Right atrium auricular region (tissue), 2 donors: ENCODE data around the gene TMEM51. TPM values are rescaled to one million over a fixed set of nuclear protein-coding genes. Genes with fewer than 3 reads are reported as not detected.

Source experiments
- DNase-seq: peaks from one replicate; pipeline ENCODE4 v3.0.0-alpha.2; 2019; ENCODE audit warnings: low spot score
- H3K27ac ChIP-seq, 2 donors: fragments of 200-600 bp; sonication (generic); 1 replicate in 1 of 2; 2 replicates in 1 of 2; pipeline ENCODE4 v1.5.1; 2016 to 2019
- H3K27me3 ChIP-seq, 2 donors: fragments of 200-600 bp; sonication (generic); one replicate each; pipeline versions ENCODE4 v1.5.1 to v1.6.0; 2017 to 2019
- H3K36me3 ChIP-seq: fragments of 200-600 bp; sonication (generic); one replicate; pipeline ENCODE4 v1.5.1; 2016
- H3K4me1 ChIP-seq, 2 donors: fragments of 200-600 bp; sonication (generic); one replicate each; pipeline versions ENCODE4 v1.5.1 to v1.6.0; 2017 to 2019
- H3K4me3 ChIP-seq, 2 donors: fragments of 200-600 bp; sonication (generic); 1 replicate in 1 of 2; 2 replicates in 1 of 2; pipeline ENCODE4 v1.5.1; 2017 to 2019; ENCODE audit warnings: mild to moderate bottlenecking in 1 of 2, moderate library complexity in 1 of 2
- H3K9me3 ChIP-seq, 2 donors: fragments of 200-600 bp; sonication (generic); one replicate each; pipeline ENCODE4 v1.5.1; 2019
- CTCF ChIP-seq, 2 donors: fragments of 200-600 bp; sonication (generic); IDR thresholded peaks; one replicate each; pipeline ENCODE4 v1.5.1; 2019; ENCODE audit warnings: antibody characterized with exemption in 2 of 2
- total RNA-seq, 2 donors: library from RNA; depleted of rRNA; stranded (reverse); fragments of >200 nt; gene quantifications; one replicate each; pipeline ENCODE4 v1.1.0, GENCODE V29; 2016

The TMEM51 gene
- total RNA-seq, 2 donors from 2014 or later, result 3.2 to 6.6 TPM

- Histone ChIP-seq H3K4me1 (no peaks in the 10 kb centered on the region), H3K36me3 (no peaks in the 10 kb centered on the region), H3K9me3 (no peaks in the 10 kb centered on the region), H3K4me3 (no peak overlapping the region), H3K27ac (no peak overlapping the region), H3K27me3 (no peaks in the 10 kb centered on the region)
- no peak for DNase-seq
- TF ChIP-seq CTCF (IDR thresholded peaks at IDR 0.05), result no peak
These were observed 31.2 kb upstream of the TMEM51 start for GRCh38 chr1:15122331-15122730.

GRCh38 chr1:15123270-15123669, 30.3 kb upstream of the TMEM51 start:
- no peak for TF ChIP-seq CTCF (IDR thresholded peaks at IDR 0.05)
- H3K4me1 ChIP-seq, result no peaks in the 10 kb centered on the region
- no peak overlapping the region for H3K4me3 ChIP-seq
- no peaks in the 10 kb centered on the region for H3K27me3 ChIP-seq
- H3K36me3 ChIP-seq, result no peaks in the 10 kb centered on the region
- no peaks in the 10 kb centered on the region for H3K9me3 ChIP-seq
- no peak overlapping the region for H3K27ac ChIP-seq
- no peak for DNase-seq

GRCh38 chr1:15123925-15124324, 29.6 kb upstream of the TMEM51 start:
- Histone ChIP-seq H3K4me1 (no peaks in the 10 kb centered on the region), H3K9me3 (no peaks in the 10 kb centered on the region), H3K27ac (no peak overlapping the region), H3K4me3 (no peak overlapping the region), H3K36me3 (no peaks in the 10 kb centered on the region), H3K27me3 (no peaks in the 10 kb centered on the region)
- TF ChIP-seq CTCF (IDR thresholded peaks at IDR 0.05), result no peak
- no peak for DNase-seq

GRCh38 chr1:15124362-15125100, 29.0 kb upstream of the TMEM51 start:
- Histone ChIP-seq H3K4me3 (no peak overlapping the region), H3K4me1 (no peaks in the 10 kb centered on the region), H3K27ac (no peak overlapping the region), H3K27me3 (no peaks in the 10 kb centered on the region), H3K9me3 (peaks cover 0 to 1% of the 10 kb centered on the region in 2 donors), H3K36me3 (no peaks in the 10 kb centered on the region)
- no peak for DNase-seq
- TF ChIP-seq CTCF (IDR thresholded peaks at IDR 0.05), result no peak

GRCh38 chr1:15125101-15125745, 28.3 kb upstream of the TMEM51 start:
- no peaks in the 10 kb centered on the region for H3K36me3 ChIP-seq
- no peaks in the 10 kb centered on the region for H3K27me3 ChIP-seq
- H3K27ac ChIP-seq, result no peak overlapping the region
- no peak for DNase-seq
- no peak for TF ChIP-seq CTCF (IDR thresholded peaks at IDR 0.05)
- H3K4me3 ChIP-seq, result no peak overlapping the region
- peaks cover 0 to 8% of the 10 kb centered on the region in 2 donors for H3K9me3 ChIP-seq
- H3K4me1 ChIP-seq, result no peaks in the 10 kb centered on the region
